Measurements from ENCODE around the gene RARS1.
"Not testable (repeated sequence)": the region's sequence is repeated elsewhere in the genome, so short reads cannot be mapped to it uniquely, and the experiment has no call there.

The RARS1 gene

GRCh38 chr5:168481330-168481788, 4.9 kb upstream of the RARS1 start:
- no peak for DNase-seq (ENCODE audit: low spot score)

DNA sequence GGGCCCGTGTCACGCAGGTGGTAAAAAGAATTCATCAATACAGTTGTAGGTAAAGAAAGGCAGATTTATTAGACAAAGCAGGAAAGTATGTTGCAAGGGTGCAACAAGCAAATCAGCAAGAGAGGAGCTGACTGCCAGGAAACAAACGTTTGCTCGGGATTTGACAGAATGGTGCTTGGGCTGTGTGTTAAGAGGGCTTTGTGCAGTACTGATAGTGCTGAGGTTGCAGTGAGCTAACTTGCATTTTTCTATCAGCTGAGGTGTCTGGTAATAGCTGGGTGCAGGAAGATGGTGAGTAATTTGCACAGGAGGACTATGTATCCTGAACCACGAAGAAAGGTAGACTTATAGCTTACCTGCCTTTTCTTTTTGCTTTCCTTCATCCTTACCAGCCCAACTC, 3.9 kb upstream of the RARS1 start:
- no peak for DNase-seq (ENCODE audit: low spot score)

DNA sequence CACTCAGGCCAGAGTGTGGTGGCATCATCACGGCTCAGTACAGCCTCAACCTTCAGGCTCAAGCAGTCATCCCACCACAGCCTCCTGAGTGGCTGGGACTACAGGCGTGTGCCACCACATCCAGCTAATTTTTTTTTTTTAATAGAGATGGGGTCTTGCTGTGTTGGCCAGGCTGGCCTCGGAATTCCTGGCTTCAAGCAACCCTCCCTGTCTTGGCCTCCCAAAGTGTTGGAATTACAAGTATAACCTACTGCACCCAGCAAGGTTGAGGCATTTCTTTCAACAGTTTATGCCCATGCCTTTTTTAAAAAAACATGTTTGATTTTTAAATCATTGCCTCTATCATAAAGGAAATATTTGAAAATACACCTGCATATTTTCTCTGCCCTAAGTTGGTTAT, 2.8 kb downstream of the RARS1 start:
- DNase-seq (ENCODE audit: low spot score) = no peak

GRCh38 chr5:168494057-168494555, 7.8 kb downstream of the RARS1 start:
- DNase-seq (ENCODE audit: low spot score) = no peak

DNA sequence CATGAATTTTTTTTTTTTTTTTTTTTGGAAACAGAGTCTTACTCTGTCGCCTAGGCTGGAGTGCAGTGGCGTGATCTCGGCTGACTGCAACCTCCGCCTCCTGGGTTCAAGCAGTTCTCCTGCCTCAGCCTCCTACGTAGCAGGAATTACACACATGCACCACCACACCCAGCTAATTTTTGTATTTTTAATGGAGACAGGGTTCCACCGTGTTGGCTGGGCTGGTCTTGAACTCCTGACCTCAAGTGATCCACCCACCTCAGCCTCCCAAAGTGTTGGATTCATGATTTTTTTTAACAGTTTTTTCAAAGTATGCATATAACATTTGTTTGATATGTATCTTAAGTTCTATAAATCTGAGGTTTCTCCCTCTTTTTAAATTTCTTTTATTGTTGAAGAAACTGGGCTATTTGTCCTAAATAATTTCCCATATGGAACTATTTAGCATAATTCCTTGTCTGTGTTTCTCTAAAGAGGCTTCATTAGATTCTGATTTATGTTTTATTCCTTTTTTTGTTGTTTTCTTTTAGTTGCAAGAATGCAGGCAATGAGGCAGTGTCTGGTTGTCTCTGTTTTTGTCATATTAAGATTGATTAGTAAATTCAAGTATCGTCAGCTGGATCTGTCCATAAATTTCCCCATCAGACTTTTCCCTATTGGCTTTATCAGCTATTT, 16.4 kb downstream of the RARS1 start:
- DNase-seq (ENCODE audit: low spot score) = no peak

DNA sequence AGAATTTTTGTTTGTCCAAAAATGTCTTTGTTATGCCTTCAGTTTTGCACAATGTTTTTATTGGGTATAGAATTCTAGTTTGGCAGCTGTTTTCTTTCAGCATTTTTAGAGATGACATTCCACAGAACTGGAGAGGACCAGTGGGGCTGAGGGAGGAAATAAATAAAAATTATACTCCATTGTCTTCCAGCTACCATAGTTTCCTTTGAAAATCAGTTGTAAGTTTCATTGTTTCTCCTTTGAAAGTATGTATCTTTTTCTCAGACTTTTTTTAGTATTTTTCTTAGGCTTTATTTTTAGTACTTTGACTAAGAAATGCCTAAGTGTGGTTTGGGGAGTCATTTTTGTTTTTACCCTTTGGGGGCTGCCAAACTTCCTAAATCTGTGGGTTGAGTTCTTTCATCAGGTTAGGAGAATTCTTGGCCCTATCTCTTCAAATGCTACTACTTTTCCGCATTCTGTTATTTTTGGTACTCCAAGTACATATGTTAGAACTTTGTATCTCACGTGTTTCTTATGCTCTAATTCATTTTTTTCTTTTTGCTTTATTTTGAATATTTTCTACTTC, 27.7 kb downstream of the RARS1 start:
- DNase-seq (ENCODE audit: low spot score) = no peak

- DNase-seq (ENCODE audit: low spot score) = no peak
Measured at GRCh38 chr5:168525856-168526255, 39.6 kb downstream of the RARS1 start.

DNA sequence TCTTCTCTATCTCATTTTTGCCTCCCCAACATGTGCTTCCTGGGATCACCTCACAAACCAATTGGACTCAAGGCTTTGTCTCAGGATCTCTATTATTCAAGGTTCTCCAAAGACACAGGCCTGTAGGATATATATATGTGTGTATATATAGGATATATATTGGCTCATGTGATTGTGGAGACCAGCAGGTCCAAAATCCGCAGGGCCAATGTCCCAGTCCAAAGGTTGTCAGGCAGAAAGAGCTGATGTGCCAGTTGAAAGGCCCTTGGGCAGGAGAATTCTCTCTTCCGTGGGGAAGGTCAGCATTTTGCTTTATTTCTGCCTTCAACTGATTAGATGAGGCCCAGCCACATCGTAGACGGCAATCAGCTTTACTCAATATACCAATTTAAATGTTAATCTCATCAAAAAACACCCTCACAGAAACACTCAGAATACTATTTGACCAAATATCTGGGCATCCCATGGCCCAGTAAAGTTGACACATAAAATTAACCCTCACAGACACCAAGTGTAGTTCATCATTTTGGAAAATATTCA, 41.6 kb downstream of the RARS1 start:
- no peak for DNase-seq (ENCODE audit: low spot score)

DNA sequence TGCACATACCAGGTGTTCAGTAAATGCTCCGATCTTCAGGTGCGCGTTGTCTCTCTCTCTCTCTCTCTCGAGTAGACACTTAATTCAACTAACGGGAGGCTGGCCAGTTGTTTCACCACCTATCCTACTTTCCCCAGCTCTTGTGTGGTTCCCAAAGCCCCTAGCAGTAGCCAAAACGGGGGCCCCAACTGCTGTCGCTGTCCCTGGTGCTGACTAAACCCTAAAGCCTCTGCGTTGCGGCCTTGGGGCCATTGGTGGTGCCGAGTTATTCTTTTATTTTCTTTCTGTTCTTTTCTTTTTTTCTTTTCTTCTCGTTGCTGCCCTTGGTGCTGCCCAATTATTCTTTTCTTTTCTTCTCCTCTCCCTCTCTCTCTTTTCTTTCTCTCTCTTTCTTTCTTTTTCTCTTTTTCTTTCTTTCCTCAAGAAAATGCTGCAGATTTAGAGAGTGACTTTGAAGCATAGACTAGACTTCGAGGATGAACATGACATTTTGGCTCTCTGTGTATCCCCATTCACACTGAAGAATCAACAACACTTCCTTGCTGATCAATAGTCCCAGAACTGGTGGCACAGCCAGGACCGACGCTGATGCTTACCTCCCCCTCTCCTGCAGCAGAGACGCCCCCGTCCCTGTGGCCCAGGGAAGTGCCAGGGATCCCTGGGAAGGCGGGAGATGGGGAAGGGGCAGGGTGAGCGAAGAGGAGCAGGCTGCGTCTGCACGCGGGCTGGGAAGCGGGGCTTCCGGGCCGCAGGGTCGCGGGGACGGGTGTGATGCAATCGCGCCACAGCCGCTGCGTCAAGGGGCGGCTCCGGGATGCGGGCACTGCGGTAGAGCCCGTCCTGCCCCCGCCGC, 42.5 kb downstream of the RARS1 start, which contains the start of gene FBLL1:
Gene FBLL1 (plus strand): TSS at position 785 of the 853 bp plus-strand sequence. CDS start 200 bp downstream, outside the sequence.
- DNase-seq (ENCODE audit: low spot score) = no peak

- no peak for DNase-seq (ENCODE audit: low spot score)
Measured at GRCh38 chr5:168529374-168530234, 43.3 kb downstream of the RARS1 start.

DNA sequence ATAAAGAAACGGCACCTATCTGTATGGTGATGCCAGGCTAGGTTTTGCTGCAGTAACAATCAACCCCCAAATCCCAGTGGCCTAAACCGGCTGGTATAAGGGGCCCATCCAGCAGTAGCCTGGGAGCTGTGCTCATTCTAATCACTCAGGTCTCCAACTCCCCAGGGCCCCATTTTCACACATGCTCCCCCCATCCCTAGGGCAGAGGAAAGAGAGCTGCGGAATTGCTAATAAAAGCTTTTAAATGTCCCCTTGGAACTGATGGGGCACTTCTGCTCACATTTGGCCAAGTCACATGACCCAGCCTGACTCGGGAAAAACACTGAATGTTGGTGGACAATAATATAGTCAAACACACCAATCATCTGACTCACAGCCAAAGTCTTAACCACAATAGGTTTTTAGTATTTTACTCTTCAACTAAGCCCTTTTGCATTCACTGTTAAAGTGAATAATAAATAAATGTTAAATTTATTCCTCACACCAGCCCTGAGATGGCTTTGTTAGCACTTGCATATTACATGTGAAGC, 44.4 kb downstream of the RARS1 start:
- DNase-seq (ENCODE audit: low spot score) = peak; percentile 12

DNA sequence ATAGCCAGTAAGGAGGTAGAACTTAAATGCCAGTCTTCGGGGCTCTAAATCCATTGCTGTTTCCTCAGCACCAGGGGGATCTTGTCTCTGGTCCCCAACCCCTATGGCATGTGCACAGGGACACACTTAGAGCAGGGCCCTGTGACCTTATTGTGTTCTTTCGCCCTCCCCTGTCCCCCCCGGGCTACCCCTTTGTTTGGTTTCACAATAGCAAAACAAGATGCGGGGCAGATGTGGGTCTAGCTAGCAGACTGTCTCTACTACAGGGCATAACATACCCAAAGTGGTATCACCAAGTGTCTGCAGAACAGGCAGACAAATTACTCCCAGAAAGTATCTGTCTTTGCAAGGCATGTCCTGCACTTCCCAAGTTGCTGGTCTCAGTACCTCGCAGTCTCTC, 44.9 kb downstream of the RARS1 start:
- no peak for DNase-seq (ENCODE audit: low spot score)

- DNase-seq (ENCODE audit: low spot score) = no peak
Measured at GRCh38 chr5:168531987-168532864, 46.0 kb downstream of the RARS1 start.

DNA sequence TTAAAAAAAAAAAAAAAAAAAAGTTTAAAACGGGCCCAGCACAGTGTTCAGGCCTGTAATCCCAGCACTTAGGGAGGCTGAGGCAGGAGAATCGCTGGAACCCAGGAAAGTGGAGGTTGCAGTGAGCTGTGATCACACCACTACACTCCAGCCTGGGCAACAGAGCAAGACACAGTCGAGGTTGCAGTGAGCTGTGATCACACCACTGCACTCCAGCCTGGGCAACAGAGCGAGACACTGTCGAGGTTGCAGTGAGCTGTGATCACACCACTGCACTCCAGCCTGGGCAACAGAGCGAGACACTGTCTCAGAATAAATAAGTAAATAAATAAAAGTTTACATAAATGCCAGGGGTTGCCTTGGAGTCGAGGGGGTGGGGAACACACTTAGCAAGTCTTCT, 48.1 kb downstream of the RARS1 start:
- not testable (repeated sequence) for DNase-seq (ENCODE audit: low spot score)

- no peak for DNase-seq (ENCODE audit: low spot score)
Measured at GRCh38 chr5:168537176-168537575, 50.9 kb downstream of the RARS1 start.

DNA sequence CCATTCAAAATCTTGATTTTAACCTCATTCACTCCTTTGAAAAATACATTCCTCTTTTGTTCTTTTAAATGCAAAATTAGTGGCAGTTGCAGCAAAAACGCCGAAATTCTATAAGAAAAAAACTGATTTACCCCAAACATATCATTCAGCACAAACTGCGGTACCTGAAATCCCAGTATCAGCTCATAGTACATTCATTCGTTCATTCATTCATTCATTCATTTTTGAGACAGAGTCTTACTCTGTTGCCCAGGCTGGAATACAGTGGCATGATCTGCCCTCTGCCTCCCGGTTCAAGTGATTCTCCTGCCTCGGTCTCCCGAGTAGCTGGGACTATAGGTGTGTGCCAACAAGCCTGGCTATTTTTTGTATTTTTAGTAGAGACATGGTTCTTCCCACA, 63.3 kb downstream of the RARS1 start:
- DNase-seq (ENCODE audit: low spot score) = no peak

- no peak for DNase-seq (ENCODE audit: low spot score)
Measured at GRCh38 chr5:168550656-168551055, 64.4 kb downstream of the RARS1 start.

DNA sequence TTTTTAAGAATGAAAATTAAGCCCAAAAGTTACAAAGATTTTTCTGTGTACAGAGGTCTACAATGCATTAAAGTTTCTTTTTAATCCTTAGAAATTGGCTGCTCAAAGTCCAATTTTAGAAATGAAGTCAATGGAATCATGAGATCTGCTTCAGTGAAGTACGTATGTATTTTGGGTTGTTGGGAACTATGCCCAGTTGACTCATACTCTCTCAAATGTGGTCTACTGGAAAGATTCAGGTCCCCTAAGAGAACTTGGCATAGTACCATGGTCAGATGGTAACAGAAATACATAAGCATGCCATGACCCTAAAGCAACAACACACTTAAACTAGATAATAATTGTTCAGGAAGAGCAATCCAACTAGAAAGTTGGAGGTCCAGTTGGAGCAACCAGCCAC, 65.9 kb downstream of the RARS1 start:
- peak; percentile 17 for DNase-seq (ENCODE audit: low spot score)

DNA sequence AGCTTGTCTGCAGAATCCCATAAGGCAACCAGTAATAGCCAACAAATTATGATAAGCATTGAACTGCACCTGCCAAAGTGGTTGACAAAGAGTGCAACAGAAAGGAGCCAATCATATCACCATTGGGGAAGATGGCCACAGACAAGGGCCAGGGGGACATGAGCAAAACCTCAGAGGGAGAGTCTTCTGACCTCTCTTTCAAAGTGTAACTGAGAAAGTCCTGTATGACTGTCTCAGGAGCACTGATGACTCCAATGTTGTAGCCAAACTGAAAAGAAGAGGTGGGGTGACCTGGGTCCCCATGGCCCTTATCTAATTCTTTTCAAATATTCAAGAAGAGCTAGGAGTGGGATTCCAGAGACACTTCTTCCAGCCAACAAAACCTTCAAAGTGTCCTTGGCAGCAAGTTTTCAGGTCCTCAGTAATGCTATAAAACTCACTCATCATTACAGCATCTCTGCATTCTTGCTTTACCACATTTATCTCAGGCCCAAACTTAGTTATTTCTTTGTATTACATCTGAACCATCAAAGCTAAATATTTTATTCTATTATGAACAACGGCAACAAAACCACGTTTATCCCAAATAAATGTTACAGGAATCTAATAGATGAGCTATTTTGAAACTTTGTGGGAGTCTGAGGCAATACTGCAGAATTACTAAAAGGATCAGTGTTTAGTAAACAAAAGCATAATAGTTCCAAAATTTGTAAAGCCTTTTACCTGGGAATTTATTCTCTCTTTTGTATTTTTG, 67.3 kb downstream of the RARS1 start:
- DNase-seq (ENCODE audit: low spot score) = no peak

Data from kidney tubule cell (primary cell).